Esophagus (tissue), 2 donors: Measurements from ENCODE around the gene DHX16. TPM values are rescaled to one million over a fixed set of nuclear protein-coding genes. Genes with fewer than 3 reads are reported as not detected.

ENCODE experiments used
- H3K27ac ChIP-seq, 2 donors: one replicate each; pipeline ENCODE4 v1.5.1; 2013; ENCODE audit warnings: low read depth in 2 of 2, mild to moderate bottlenecking in 2 of 2, inconsistent platforms in 1 of 2, low read length in 1 of 2, moderate library complexity in 1 of 2
- H3K27me3 ChIP-seq, 2 donors: one replicate each; pipeline ENCODE4 v1.6.1; 2013; ENCODE audit warnings: low read length in 2 of 2, control low read depth in 1 of 2, mild to moderate bottlenecking in 1 of 2; ENCODE audit not compliant: insufficient read depth in 2 of 2, control insufficient read depth in 1 of 2
- H3K36me3 ChIP-seq, 2 donors: one replicate each; pipeline ENCODE4 v1.6.1; 2013; ENCODE audit warnings: low read length in 1 of 2; ENCODE audit not compliant: control insufficient read depth in 2 of 2, insufficient read depth in 2 of 2
- H3K4me1 ChIP-seq, 2 donors: one replicate each; pipeline ENCODE4 v1.6.1; 2013; ENCODE audit warnings: low read length in 1 of 2; ENCODE audit not compliant: control insufficient read depth in 2 of 2, insufficient read depth in 2 of 2
- H3K4me3 ChIP-seq, 2 donors: one replicate each; pipeline ENCODE4 v1.5.1; 2013; ENCODE audit warnings: low read length in 2 of 2, mild to moderate bottlenecking in 2 of 2, low read depth in 1 of 2, moderate library complexity in 1 of 2
- H3K9me3 ChIP-seq, 2 donors: one replicate each; pipeline ENCODE4 v1.6.1; 2013; ENCODE audit warnings: mild to moderate bottlenecking in 2 of 2, low read depth in 1 of 2, low read length in 1 of 2, moderate library complexity in 1 of 2; ENCODE audit not compliant: control insufficient read depth in 2 of 2, insufficient read depth in 1 of 2
- WGBS, 2 donors: extraction: QIAGEN DNeasy Blood & Tissue Kit; methylation state at CpG; one replicate each; pipeline ENCODE4 v1.1.7; 2013; 5-methylcytosine and 5-hydroxymethylcytosine counted together
- polyA plus RNA-seq, 2 donors: library from polyadenylated mRNA; stranded (reverse); fragments of 200-250 nt; gene quantifications; one replicate each; pipeline ENCODE4 v1.2.3, GENCODE V29; 2013
- donor health status: healthy with polysubstance abuse.
- donor health status: Bipolar disorder and iron deficiency.

DHX16 gene
- polyA plus RNA-seq, 2 donors: 19.8 to 27.5 TPM

DNA sequence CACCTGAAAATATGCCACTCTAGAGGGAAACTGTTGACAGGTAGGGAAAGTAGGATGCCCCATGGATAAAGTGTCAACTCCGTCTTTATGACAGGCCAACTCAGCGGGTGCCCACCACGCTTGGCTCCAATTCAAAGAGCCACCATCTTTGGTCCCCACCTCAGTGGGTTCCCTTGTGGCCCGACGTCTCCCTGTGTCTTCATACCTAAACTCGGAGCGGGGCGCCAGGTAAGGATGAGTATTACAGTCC, 44.0 kb upstream of the DHX16 start:
- H3K4me3 ChIP-seq: peak overlapping the region; percentile 51 to 66
- H3K9me3 ChIP-seq: no peaks in the 10 kb centered on the region
- peak overlapping the region; percentile 84 to 98 for H3K27ac ChIP-seq
- H3K36me3 ChIP-seq: peaks cover 0 to 7% of the 10 kb centered on the region in 2 donors
- 1 to 2% methylated on average over 8 of the region's 8 CpGs for WGBS, 2 donors
- no peaks in the 10 kb centered on the region for H3K4me1 ChIP-seq
- no peaks in the 10 kb centered on the region for H3K27me3 ChIP-seq

DNA sequence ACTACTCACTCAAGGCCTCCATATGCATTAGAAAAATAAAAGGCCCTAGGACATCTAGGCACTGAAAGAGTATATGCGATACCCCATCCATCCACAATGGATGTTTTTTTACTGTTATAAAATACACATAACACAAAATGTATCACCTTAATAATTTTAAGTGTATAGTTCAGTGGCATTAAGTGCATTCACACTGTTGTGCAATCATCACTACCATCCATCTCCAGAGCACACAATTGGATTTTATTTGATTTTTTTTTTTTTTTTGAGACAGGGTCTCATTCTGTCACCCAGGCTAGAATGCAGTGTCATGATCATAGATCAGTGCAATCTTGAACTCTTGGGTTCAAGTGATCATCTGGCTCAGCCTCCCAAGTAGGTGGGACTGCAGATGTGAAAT, 41.5 kb upstream of the DHX16 start:
- H3K4me3 ChIP-seq: no peak overlapping the region
- no peaks in the 10 kb centered on the region for H3K27me3 ChIP-seq
- H3K4me1 ChIP-seq: no peaks in the 10 kb centered on the region
- WGBS, 2 donors: 97 to 98% methylated on average over 1 of the region's 1 CpG
- H3K27ac ChIP-seq: no peak overlapping the region
- peaks cover 0 to 7% of the 10 kb centered on the region in 2 donors for H3K36me3 ChIP-seq
- H3K9me3 ChIP-seq: no peaks in the 10 kb centered on the region

DNA sequence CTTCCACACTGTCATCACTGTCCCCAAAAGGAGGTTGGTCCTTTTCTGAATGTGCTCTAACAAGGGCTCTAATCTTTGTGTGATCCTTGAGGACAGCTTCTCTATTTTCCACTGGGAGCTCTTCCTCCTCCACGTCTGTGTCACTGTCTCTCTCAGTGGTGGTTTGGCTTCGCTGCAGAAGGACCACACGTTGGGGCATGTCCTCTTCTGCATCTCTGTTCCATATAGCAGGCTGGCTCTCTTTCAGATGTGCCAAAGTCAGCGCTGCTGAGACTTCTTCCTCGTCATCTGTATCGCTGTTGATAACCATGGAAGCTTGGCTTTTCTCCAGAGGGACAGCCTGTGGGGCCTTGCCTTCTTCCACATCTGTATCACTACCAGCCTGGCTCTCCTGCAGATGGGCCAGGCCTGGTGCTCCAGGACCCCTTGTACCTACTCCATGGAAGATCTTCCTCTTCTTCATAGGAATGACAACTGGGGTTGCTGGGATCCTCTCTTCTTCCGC, 39.7 kb upstream of the DHX16 start:
- H3K9me3 ChIP-seq: no peaks in the 10 kb centered on the region
- WGBS, 2 donors: 64 to 74% methylated on average over 7 of the region's 7 CpGs
- H3K27ac ChIP-seq: peak overlapping the region in 1 of 2 donors; percentile 37
- H3K27me3 ChIP-seq: no peaks in the 10 kb centered on the region
- no peaks in the 10 kb centered on the region for H3K4me1 ChIP-seq
- H3K36me3 ChIP-seq: peaks cover 0 to 7% of the 10 kb centered on the region in 2 donors
- no peak overlapping the region for H3K4me3 ChIP-seq

DNA sequence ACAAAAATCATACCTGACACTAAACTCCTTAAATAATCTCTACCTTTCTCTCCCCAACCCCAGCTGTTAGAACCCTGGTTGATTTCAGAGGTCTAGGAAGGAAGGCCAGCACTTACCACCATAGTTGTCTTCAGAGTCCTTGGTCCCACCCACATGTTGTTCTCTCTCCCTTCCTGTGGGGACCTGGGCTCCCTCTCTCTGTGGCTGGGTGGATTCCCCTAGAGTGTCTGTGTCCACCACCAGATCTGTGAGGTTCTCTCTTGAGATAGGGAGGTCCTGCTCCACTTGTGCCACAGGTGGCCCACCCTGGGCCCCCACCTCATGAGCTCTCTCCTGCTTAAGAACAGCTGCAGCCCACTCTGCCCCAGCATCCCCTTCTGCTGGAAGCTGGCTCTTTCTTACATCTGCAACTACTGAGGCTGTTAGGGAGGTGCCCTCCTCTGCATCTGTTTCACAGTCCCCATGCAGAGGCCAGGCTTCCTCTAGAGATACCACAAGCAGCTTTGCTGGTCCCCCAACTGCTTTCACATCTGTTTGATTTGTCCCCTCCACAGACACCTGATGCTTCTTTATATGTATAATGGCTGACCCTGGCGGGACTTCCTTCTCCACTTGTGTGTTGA, 39.1 kb upstream of the DHX16 start:
- H3K4me1 ChIP-seq: no peaks in the 10 kb centered on the region
- H3K27ac ChIP-seq: no peak overlapping the region
- no peaks in the 10 kb centered on the region for H3K27me3 ChIP-seq
- H3K9me3 ChIP-seq: no peaks in the 10 kb centered on the region
- peaks cover 0 to 7% of the 10 kb centered on the region in 2 donors for H3K36me3 ChIP-seq
- no peak overlapping the region for H3K4me3 ChIP-seq
- 89 to 90% methylated on average over 1 of the region's 1 CpG for WGBS, 2 donors

DNA sequence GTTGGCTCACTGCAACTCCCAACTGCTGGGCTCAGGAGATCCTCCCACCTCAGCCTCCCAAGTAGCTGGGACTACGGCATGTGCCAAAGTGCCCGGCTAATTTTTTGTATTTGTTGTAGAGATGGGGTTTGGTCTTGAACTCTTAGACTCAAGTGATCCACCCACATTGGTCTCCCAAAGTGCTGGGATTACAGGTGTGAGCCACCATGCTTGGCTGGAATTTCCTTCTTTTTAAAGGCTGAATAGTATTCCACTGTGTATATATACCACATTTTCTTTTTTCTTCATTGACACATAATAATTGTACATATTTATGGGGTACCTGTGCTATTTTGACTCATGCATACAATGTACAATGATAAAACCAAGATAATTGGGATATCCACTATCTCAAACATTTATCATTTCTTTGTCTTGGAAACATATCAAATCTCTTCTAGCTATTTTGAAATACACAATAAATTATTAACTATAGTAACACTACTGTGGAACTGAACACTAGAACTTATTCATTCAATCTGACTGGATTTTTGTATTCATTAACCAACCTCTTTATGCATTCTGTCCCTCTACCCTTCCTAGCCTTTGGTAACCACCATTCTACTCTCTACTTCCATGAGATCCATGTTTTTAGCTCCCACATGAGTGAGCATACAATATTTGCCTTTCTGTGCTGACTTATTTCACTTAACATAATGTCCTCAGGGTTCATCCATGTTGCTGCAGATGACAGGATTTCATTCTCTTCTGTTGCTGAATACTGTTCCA, 36.5 kb upstream of the DHX16 start:
- Histone ChIP-seq H3K4me1 (no peaks in the 10 kb centered on the region), H3K36me3 (peaks cover 2 to 7% of the 10 kb centered on the region in 2 donors), H3K4me3 (no peak overlapping the region), H3K27me3 (no peaks in the 10 kb centered on the region), H3K27ac (no peak overlapping the region), H3K9me3 (no peaks in the 10 kb centered on the region)
- whole genome bisulfite sequencing, 2 donors: 99 to 100% methylated on average over 2 of the region's 2 CpGs

DNA sequence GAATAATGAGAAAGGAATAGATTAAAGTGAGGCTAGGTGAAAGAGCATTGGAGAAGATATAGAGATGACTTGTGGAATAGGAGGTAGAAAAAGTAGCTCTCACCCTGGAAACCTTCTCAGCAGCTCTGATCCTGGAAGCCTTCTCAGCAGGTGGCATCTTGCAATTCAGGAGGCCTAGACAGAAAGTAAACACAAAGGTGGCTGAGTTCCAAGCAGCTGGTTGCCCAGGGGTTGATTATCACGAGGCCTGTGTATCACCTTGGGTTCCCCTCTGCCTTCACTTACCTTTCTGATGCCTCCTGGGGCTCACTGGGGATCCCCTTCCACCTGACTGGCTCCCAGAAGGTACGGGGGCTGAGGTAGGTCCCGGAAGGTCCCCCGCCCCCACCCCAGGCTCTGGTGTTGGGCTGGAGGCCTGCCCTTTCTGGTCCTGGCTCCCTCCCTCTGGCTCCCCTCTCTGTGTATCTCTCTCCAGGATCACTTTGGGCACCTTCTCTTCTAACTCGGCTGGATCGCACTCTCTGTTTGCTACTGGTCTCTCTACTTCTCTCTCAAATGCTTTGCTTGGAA, 34.6 kb upstream of the DHX16 start:
- WGBS, 2 donors: 63 to 73% methylated on average over 6 of the region's 6 CpGs
- Histone ChIP-seq H3K4me1 (no peaks in the 10 kb centered on the region), H3K4me3 (no peak overlapping the region), H3K27ac (no peak overlapping the region), H3K27me3 (no peaks in the 10 kb centered on the region), H3K36me3 (peaks cover 3 to 8% of the 10 kb centered on the region in 2 donors), H3K9me3 (no peaks in the 10 kb centered on the region)

DNA sequence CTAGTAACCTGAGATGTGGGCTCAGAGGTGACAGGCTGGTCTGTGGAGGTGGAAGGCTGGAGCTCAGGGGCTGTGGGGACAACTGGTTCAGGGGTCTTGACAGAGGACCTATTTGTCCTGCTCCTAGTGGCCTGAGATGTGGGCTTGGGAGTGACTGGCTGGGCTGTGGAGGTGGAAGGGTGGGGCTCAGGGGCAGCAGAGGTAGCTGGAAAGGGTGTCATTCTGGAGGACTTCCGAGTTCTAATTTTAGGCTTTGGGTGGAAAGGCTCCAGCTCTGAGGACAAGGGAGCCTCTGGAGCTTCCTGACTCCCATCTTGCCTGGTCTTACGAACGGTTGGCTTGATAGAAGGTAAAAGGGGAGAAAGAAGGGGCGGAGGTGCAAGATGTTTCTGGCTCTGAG, 32.8 kb upstream of the DHX16 start:
- H3K27ac ChIP-seq: no peak overlapping the region
- no peaks in the 10 kb centered on the region for H3K9me3 ChIP-seq
- WGBS, 2 donors: 93 to 96% methylated on average over 4 of the region's 4 CpGs
- H3K27me3 ChIP-seq: no peaks in the 10 kb centered on the region
- no peaks in the 10 kb centered on the region for H3K4me1 ChIP-seq
- no peak overlapping the region for H3K4me3 ChIP-seq
- peaks cover 0 to 8% of the 10 kb centered on the region in 2 donors for H3K36me3 ChIP-seq

DNA sequence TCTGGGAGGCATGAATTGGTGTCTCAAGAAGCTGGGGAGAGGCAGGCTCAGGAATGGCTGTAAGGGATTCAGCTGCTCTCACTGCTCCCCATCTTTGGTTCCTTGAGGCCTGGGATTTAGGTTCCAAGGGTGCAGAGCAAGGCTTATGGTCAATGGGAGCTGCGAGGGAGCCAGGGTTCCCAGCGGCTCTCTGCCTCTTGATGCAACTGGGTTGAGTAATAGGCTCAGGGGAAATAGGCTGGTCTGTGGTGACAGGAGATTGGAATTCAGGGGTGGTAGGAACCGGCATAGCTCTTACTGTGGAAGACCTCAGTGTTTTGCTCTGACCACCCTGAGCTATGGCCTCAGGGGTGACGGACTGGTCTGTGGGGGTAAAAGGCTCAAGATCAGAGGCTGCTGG, 31.0 kb upstream of the DHX16 start:
- 96% methylated on average over 4 of the region's 4 CpGs for WGBS, 2 donors
- H3K36me3 ChIP-seq: peaks cover 0 to 8% of the 10 kb centered on the region in 2 donors

DNA sequence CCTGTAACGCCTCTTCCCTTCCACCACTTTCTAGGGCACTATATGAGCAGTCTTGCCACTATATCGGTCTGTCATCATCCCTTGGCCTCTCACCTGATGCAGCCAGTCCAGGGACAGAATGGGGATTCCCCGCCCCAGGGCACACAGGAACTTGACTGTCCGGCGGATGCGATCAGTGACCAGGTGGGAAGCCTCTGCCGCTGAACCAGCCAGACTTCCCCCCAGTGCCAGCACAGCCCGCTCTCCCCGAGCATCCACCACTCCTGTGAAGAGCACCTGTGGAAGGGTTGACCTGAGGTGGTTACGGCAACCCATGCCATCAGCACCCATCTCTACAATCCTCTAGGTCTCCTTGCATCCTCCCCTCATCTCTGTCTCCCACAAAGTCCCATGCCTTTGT, 30.2 kb upstream of the DHX16 start:
- H3K9me3 ChIP-seq: no peaks in the 10 kb centered on the region
- no peak overlapping the region for H3K4me3 ChIP-seq
- WGBS, 2 donors: 95 to 97% methylated on average over 10 of the region's 10 CpGs
- no peaks in the 10 kb centered on the region for H3K4me1 ChIP-seq
- no peaks in the 10 kb centered on the region for H3K27me3 ChIP-seq
- H3K36me3 ChIP-seq: peaks cover 0 to 8% of the 10 kb centered on the region in 2 donors
- H3K27ac ChIP-seq: no peak overlapping the region

More for the DNA sequence above, 31.0 kb upstream of the DHX16 start:
- H3K27ac ChIP-seq: no peak overlapping the region
- H3K4me3 ChIP-seq: no peak overlapping the region
- H3K27me3 ChIP-seq: no peaks in the 10 kb centered on the region
- H3K4me1 ChIP-seq: no peaks in the 10 kb centered on the region
- H3K9me3 ChIP-seq: no peaks in the 10 kb centered on the region
